Prostate gland (tissue), 2 donors: ENCODE results near the gene LRRC53. TPM values are rescaled to one million over a fixed set of nuclear protein-coding genes. Genes with fewer than 3 reads are reported as not detected.

Source experiments
- DNase-seq: peaks from one replicate; pipeline ENCODE4 v3.0.0-alpha.2; 2019; ENCODE audit warnings: low spot score
- H3K27ac ChIP-seq, 2 donors: fragments of 200-600 bp; sonication (generic); 2 replicates each; pipeline ENCODE4 v1.5.1; 2017 to 2019
- H3K27me3 ChIP-seq: fragments of 200-600 bp; sonication (generic); replicated peaks from 2 replicates; pipeline ENCODE4 v1.5.1; 2019; ENCODE audit not compliant: insufficient read depth
- H3K36me3 ChIP-seq, 2 donors: fragments of 200-600 bp; sonication (generic); 1 replicate in 1 of 2; 2 replicates in 1 of 2; pipeline versions ENCODE4 v1.5.1 to v1.8.1; 2017 to 2019
- H3K4me1 ChIP-seq: fragments of 200-600 bp; sonication (generic); replicated peaks from 2 replicates; pipeline ENCODE4 v1.5.1; 2019
- H3K4me3 ChIP-seq, 2 donors: fragments of 200-600 bp; sonication (generic); 2 replicates each; pipeline ENCODE4 v1.5.1; 2017 to 2019
- H3K9me3 ChIP-seq: fragments of 200-600 bp; sonication (generic); 2 replicates; pipeline ENCODE4 v1.5.1; 2017
- POLR2A ChIP-seq: fragments of 450-650 bp; IDR thresholded peaks from one replicate; pipeline ENCODE4 v1.6.1; 2016; ENCODE audit warnings: antibody characterized with exemption, mild to moderate bottlenecking
- POLR2AphosphoS5 ChIP-seq: sonication (generic); formaldehyde crosslinking; IDR thresholded peaks from one replicate; pipeline ENCODE4 v1.6.1; 2017; ENCODE audit warnings: antibody characterized with exemption
- WGBS: methylation state at CpG from one replicate; pipeline ENCODE4 v1.1.5; 2018; 5-methylcytosine and 5-hydroxymethylcytosine counted together
- intact Hi-C: fragments of 100-400 bp; cut with DNase I; formaldehyde crosslinking; loops from one replicate; pipeline ENCODE4 v1.14.2; 2022
- total RNA-seq, 2 donors: library from RNA; depleted of rRNA; stranded (reverse); fragments of >200 nt; gene quantifications; one replicate each; pipeline ENCODE4 v1.1.0, GENCODE V29; 2016
- TF ChIP-seq, protein P1 (sequence below), 4 experiments: fragments of 200-600 bp in 2 of 4; fragments of 450-650 bp in 2 of 4; sonication (generic) in 2 of 4; IDR thresholded peaks; 1 replicate in 3 of 4; 2 replicates in 1 of 4; pipeline ENCODE4 v1.5.1; 2016 to 2019; ENCODE audit warnings: antibody characterized with exemption in 4 of 4, mild to moderate bottlenecking in 2 of 4, moderate library complexity in 2 of 4

The LRRC53 gene
- total RNA-seq, 2 donors from 2014 or later = not detected

DNA sequence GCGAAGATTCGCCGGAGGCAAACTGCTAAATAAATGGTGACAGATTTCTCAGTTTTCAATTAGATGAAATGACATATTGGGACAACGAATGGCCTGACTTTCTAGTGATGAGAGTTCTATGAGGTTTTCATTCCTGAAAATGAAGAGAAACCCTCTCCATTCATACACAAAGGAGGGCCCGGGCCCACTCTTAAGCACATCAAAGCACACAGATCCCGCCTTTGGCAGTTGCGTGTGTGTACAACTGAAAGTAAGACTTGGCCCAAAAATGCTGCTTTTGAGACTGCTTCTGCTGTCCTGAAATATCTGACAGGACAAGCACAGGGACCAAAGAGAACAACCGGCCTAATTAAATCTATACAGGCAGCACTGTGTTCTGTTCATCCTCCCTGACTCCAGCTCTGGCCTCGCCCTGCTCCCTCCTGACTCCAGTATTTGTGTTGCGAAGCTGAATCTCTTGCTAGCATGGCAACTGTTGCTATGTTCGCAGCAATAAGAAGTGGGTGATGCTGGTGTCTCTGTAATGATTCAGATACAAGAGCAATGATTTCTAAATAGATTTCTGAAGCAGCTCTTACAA lies 7.4 kb downstream of the LRRC53 start:
- intact Hi-C loops = no loop called here
- Histone ChIP-seq H3K4me1 (no peaks in the 10 kb centered on the region), H3K27me3 (no peaks in the 10 kb centered on the region), H3K27ac (no peak overlapping the region), H3K36me3 (no peaks in the 10 kb centered on the region), H3K9me3 (no peaks in the 10 kb centered on the region), H3K4me3 (no peak overlapping the region)
- 58% methylated on average over 11 of the region's 11 CpGs for WGBS
- TF ChIP-seq, protein P1, sequence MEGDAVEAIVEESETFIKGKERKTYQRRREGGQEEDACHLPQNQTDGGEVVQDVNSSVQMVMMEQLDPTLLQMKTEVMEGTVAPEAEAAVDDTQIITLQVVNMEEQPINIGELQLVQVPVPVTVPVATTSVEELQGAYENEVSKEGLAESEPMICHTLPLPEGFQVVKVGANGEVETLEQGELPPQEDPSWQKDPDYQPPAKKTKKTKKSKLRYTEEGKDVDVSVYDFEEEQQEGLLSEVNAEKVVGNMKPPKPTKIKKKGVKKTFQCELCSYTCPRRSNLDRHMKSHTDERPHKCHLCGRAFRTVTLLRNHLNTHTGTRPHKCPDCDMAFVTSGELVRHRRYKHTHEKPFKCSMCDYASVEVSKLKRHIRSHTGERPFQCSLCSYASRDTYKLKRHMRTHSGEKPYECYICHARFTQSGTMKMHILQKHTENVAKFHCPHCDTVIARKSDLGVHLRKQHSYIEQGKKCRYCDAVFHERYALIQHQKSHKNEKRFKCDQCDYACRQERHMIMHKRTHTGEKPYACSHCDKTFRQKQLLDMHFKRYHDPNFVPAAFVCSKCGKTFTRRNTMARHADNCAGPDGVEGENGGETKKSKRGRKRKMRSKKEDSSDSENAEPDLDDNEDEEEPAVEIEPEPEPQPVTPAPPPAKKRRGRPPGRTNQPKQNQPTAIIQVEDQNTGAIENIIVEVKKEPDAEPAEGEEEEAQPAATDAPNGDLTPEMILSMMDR (IDR thresholded peaks at IDR 0.05) = no peak
- TF ChIP-seq POLR2AphosphoS5 (no peak), POLR2A (no peak)
- DNase-seq = no peak

DNA sequence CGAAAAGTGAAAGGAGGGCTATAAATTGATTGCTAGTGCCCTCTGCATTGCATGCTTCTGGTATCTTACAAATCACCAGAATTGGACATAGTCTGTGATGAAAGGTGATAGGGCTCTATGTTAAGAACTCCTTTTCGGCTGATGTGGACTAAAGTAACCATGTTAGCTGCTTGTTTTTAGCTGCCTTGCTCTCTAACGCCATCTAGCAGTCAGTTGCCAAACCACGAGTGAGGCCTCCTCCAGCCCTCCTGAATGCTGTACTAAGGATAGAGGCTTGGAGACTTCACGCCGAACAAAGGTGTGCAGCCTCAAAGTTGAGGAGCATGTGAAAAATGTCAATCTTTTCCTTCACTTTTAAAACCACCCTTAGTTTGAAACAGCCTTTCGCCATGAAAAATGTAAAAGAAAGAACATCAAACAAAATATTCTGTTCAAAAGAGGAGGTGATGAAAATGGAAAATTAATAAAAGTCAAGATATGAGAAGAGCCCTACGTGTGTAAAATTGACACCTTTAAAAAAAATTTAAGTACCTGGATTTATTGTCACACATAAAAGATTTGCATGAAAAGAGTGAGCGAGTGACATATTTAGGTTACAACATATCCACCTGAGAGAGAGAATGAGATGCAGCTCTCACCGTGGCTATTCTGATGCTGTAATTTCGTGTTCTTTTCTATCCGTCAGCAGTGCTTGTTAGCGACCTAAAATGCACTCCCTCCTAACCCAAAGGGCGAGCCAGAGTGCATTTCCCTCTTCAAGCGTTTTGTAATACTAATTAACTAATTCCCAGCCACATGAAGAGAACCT lies 8.1 kb downstream of the LRRC53 start:
- intact Hi-C loops = no loop called here
- DNase-seq = no peak
- no peaks in the 10 kb centered on the region for H3K9me3 ChIP-seq
- H3K36me3 ChIP-seq = no peaks in the 10 kb centered on the region
- TF ChIP-seq POLR2A (no peak), POLR2AphosphoS5 (no peak)
- TF ChIP-seq, protein P1 (IDR thresholded peaks at IDR 0.05) = no peak
- no peak overlapping the region for H3K4me3 ChIP-seq
- H3K27ac ChIP-seq = no peak overlapping the region
- H3K4me1 ChIP-seq = no peaks in the 10 kb centered on the region
- H3K27me3 ChIP-seq = no peaks in the 10 kb centered on the region
- 43% methylated on average over 15 of the region's 15 CpGs for WGBS

DNA sequence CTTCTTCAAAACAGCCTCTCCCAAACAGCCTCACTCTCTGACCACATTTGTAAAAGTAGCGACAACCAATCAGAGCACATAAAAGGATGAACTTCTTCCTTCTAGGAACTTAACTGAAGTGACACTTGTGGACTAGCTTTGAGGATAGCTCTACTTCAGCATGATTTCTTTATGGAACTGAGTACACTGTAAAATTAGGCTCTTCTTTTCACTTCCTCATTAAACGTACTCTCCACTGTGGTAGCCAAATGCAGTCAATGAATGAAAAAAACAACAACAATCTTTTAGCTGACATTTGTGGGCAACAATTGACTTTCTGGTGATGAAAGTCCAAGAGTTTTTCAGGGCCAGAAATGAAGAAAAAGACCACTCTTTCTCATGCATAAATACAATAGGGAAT lies 9.6 kb downstream of the LRRC53 start:
- Histone ChIP-seq H3K4me1 (no peaks in the 10 kb centered on the region), H3K36me3 (no peaks in the 10 kb centered on the region), H3K9me3 (no peaks in the 10 kb centered on the region), H3K27ac (no peak overlapping the region), H3K27me3 (no peaks in the 10 kb centered on the region), H3K4me3 (no peak overlapping the region)
- 78% methylated on average over 2 of the region's 2 CpGs for WGBS
- DNase-seq = no peak
- TF ChIP-seq POLR2A = no peak
- no peak for TF ChIP-seq POLR2AphosphoS5
- TF ChIP-seq, protein P1 (IDR thresholded peaks at IDR 0.05) = no peak
- intact Hi-C loops = no loop called here

DNA sequence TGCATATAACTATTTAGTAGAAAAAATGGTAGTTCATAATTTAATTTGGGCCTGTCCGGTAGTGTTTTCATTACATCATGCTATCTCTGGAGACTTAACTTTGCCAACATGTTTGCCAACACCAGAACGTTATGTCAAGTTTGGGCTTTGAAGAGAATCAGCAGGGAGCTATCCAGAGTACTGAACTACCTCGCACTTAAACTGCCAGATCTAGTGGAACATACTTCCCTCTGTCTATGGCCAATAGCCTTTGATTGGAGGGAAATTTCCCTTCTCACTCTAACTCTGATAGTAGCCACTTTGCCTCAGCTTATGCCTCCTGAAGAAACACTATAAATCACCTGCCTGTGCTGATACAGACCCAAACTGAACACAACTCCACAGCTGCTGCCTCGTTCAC lies 10.0 kb downstream of the LRRC53 start:
- H3K36me3 ChIP-seq = no peaks in the 10 kb centered on the region
- no peaks in the 10 kb centered on the region for H3K4me1 ChIP-seq
- H3K27ac ChIP-seq = no peak overlapping the region
- no peak for DNase-seq
- 31% methylated on average over 4 of the region's 4 CpGs for WGBS
- no peaks in the 10 kb centered on the region for H3K9me3 ChIP-seq
- TF ChIP-seq, protein P1 (IDR thresholded peaks at IDR 0.05) = no peak
- TF ChIP-seq POLR2A (no peak), POLR2AphosphoS5 (no peak)
- intact Hi-C loops = no loop called here
- no peaks in the 10 kb centered on the region for H3K27me3 ChIP-seq
- H3K4me3 ChIP-seq = no peak overlapping the region

DNA sequence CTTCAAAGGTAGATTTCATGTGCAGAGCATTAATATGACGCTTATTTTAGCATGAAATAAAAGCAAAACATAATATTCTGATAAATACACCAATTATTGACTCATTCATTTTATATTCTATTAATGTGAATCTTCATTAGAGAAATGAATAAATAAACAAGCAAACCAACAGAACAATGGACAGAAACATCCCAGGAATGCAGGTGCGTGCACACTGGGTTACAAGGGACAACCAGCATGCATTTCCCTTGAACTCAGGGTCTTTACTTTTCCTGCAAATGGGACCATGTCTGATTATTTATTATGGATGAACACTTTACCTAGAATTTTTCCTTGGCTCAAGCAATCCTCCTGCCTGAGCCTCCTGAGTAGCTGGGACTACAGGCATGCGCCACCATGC lies 13.5 kb downstream of the LRRC53 start:
- no peaks in the 10 kb centered on the region for H3K27me3 ChIP-seq
- DNase-seq = no peak
- no peaks in the 10 kb centered on the region for H3K9me3 ChIP-seq
- no peak overlapping the region for H3K27ac ChIP-seq
- no peaks in the 10 kb centered on the region for H3K4me1 ChIP-seq
- no peak overlapping the region for H3K4me3 ChIP-seq
- intact Hi-C loops = no loop called here
- TF ChIP-seq POLR2A = no peak
- H3K36me3 ChIP-seq = no peaks in the 10 kb centered on the region
- 80% methylated on average over 3 of the region's 3 CpGs for WGBS
